Trophoblast cell (in vitro differentiated cells and primary cell): ENCODE results near the gene GUCA2B.
A peak's percentile ranks its signal among the peaks of the same experiment; 100 is the strongest.

Experiments used
- DNase-seq, 2 donors: peaks; one replicate each; pipeline ENCODE4 v3.0.0-alpha.2; 2016
- H2AFZ ChIP-seq: 2 replicates; pipeline ENCODE4 v1.6.1; 2013; ENCODE audit warnings: low read length, moderate library complexity, mild to moderate bottlenecking; ENCODE audit not compliant: insufficient read depth, poor library complexity
- H2AK5ac ChIP-seq: 2 replicates; pipeline ENCODE4 v1.6.1; 2013; ENCODE audit warnings: mild to moderate bottlenecking, low read length
- H2BK120ac ChIP-seq: 2 replicates; pipeline ENCODE4 v1.6.1; 2013; ENCODE audit warnings: low read length, mild to moderate bottlenecking, moderate library complexity; ENCODE audit not compliant: insufficient read depth, poor library complexity
- H2BK12ac ChIP-seq: 2 replicates; pipeline ENCODE4 v1.6.1; 2013; ENCODE audit warnings: mild to moderate bottlenecking, low read length, moderate library complexity
- H2BK5ac ChIP-seq: 2 replicates; pipeline ENCODE4 v1.6.1; 2013; ENCODE audit warnings: low read length, low read depth, moderate library complexity, mild to moderate bottlenecking; ENCODE audit not compliant: poor library complexity
- H3K14ac ChIP-seq: 2 replicates; pipeline ENCODE4 v1.6.1; 2013; ENCODE audit warnings: mild to moderate bottlenecking, low read length
- H3K18ac ChIP-seq: 2 replicates; pipeline ENCODE4 v1.6.1; 2013; ENCODE audit warnings: mild to moderate bottlenecking, low read length
- H3K23ac ChIP-seq: 2 replicates; pipeline ENCODE4 v1.6.1; 2013; ENCODE audit warnings: low read length
- H3K27ac ChIP-seq: 2 replicates; pipeline ENCODE4 v1.5.1; 2013; ENCODE audit warnings: low read depth, mild to moderate bottlenecking, inconsistent platforms, low read length, moderate library complexity
- H3K27me3 ChIP-seq: 2 replicates; pipeline ENCODE4 v1.6.1; 2013; ENCODE audit warnings: inconsistent platforms, mild to moderate bottlenecking, low read length, moderate library complexity; ENCODE audit not compliant: insufficient read depth
- H3K36me3 ChIP-seq, 2 experiments: 1 replicate in 1 of 2; 2 replicates in 1 of 2; pipeline ENCODE4 v1.6.1; 2013; ENCODE audit warnings: low read length in 2 of 2, mild to moderate bottlenecking in 2 of 2, moderate library complexity in 1 of 2; ENCODE audit not compliant: insufficient read depth in 2 of 2, control insufficient read depth in 1 of 2
- H3K4ac ChIP-seq: 2 replicates; pipeline ENCODE4 v1.6.1; 2013; ENCODE audit warnings: low read depth, mild to moderate bottlenecking, low read length, moderate library complexity
- H3K4me1 ChIP-seq, 2 experiments: 1 replicate in 1 of 2; 2 replicates in 1 of 2; pipeline ENCODE4 v1.6.1; 2013; ENCODE audit warnings: low read length in 2 of 2, mild to moderate bottlenecking in 2 of 2, moderate library complexity in 1 of 2; ENCODE audit not compliant: insufficient read depth in 2 of 2, control insufficient read depth in 1 of 2
- H3K4me2 ChIP-seq: 2 replicates; pipeline ENCODE4 v1.6.1; 2013; ENCODE audit warnings: inconsistent platforms, mild to moderate bottlenecking, low read length, moderate library complexity
- H3K4me3 ChIP-seq: 2 replicates; pipeline ENCODE4 v1.5.1; 2013; ENCODE audit warnings: mild to moderate bottlenecking, low read depth, low read length, inconsistent platforms
- H3K79me1 ChIP-seq: one replicate; pipeline ENCODE4 v1.6.1; 2013; ENCODE audit warnings: low read length
- H3K79me2 ChIP-seq: 2 replicates; pipeline ENCODE4 v1.6.1; 2013; ENCODE audit warnings: low read length, mild to moderate bottlenecking; ENCODE audit not compliant: control insufficient read depth, insufficient read depth, poor library complexity
- H3K9ac ChIP-seq: 2 replicates; pipeline ENCODE4 v1.6.1; 2013; ENCODE audit warnings: mild to moderate bottlenecking, low read length
- H3K9me3 ChIP-seq: 2 replicates; pipeline ENCODE4 v1.6.1; 2013; ENCODE audit warnings: low read depth, mild to moderate bottlenecking, control low read depth, inconsistent platforms, low read length; ENCODE audit not compliant: insufficient read depth
- H4K12ac ChIP-seq: 2 replicates; pipeline ENCODE4 v1.6.1; 2013; ENCODE audit warnings: low read depth, mild to moderate bottlenecking, low read length, moderate library complexity
- H4K8ac ChIP-seq: 2 replicates; pipeline ENCODE4 v1.6.1; 2013; ENCODE audit warnings: low read depth, mild to moderate bottlenecking, low read length, moderate library complexity
- H4K91ac ChIP-seq: one replicate; pipeline ENCODE4 v1.6.1; 2013; ENCODE audit warnings: low read depth, mild to moderate bottlenecking, low read length, moderate library complexity
- WGBS: extraction: QIAGEN DNeasy Blood & Tissue Kit; methylation state at CpG from one replicate; pipeline ENCODE4 v1.1.7; 2013; ENCODE audit warnings: missing lambda C conversion rate; ENCODE audit not compliant: insufficient read length, insufficient coverage; ENCODE audit errors: extremely low coverage; 5-methylcytosine and 5-hydroxymethylcytosine counted together

GUCA2B gene

GRCh38 chr1:42140191-42140590 lies 13.0 kb upstream of the GUCA2B start:
- Histone ChIP-seq H3K79me2 (no peaks in the 10 kb centered on the region), H3K4ac (no peak overlapping the region), H3K27ac (no peak overlapping the region), H2AK5ac (no peak overlapping the region), H3K27me3 (no peaks in the 10 kb centered on the region), H3K4me1 (peaks cover 0 to 2% of the 10 kb centered on the region in 2 experiments), H2AFZ (no peak overlapping the region), H4K12ac (no peak overlapping the region), H2BK120ac (no peak overlapping the region), H4K91ac (no peak overlapping the region), H4K8ac (no peak overlapping the region), H3K14ac (no peak overlapping the region), H3K4me3 (no peak overlapping the region), H2BK5ac (no peak overlapping the region), H3K36me3 (peaks cover 0 to 1% of the 10 kb centered on the region in 2 experiments), H3K23ac (no peak overlapping the region), H2BK12ac (no peak overlapping the region), H3K9ac (no peak overlapping the region), H3K18ac (no peak overlapping the region), H3K4me2 (no peak overlapping the region), H3K79me1 (no peaks in the 10 kb centered on the region), H3K9me3 (peaks cover 2% of the 10 kb centered on the region)
- DNase-seq, result no peak
- WGBS, result no CpG with 5 or more reads among the region's 2 CpGs

- no peak overlapping the region for H3K4me2 ChIP-seq
- no peak overlapping the region for H3K4me3 ChIP-seq
- H2BK5ac ChIP-seq, result no peak overlapping the region
- H3K79me2 ChIP-seq, result no peaks in the 10 kb centered on the region
- H2BK12ac ChIP-seq, result no peak overlapping the region
- no peak overlapping the region for H3K14ac ChIP-seq
- H3K9me3 ChIP-seq, result peaks cover 5% of the 10 kb centered on the region
- no peak overlapping the region for H3K18ac ChIP-seq
- no peak overlapping the region for H2AK5ac ChIP-seq
- no peak overlapping the region for H2AFZ ChIP-seq
- WGBS, result no CpG with 5 or more reads among the region's 5 CpGs
- no peak overlapping the region for H4K12ac ChIP-seq
- no peak overlapping the region for H2BK120ac ChIP-seq
- no peak overlapping the region for H3K9ac ChIP-seq
- H4K8ac ChIP-seq, result no peak overlapping the region
- no peaks in the 10 kb centered on the region for H3K27me3 ChIP-seq
- peaks cover 0 to 2% of the 10 kb centered on the region in 2 experiments for H3K4me1 ChIP-seq
- no peak overlapping the region for H3K23ac ChIP-seq
- H3K27ac ChIP-seq, result no peak overlapping the region
- H3K4ac ChIP-seq, result no peak overlapping the region
- DNase-seq, result no peak
- H3K79me1 ChIP-seq, result no peaks in the 10 kb centered on the region
- H3K36me3 ChIP-seq, result peaks cover 0 to 1% of the 10 kb centered on the region in 2 experiments
- H4K91ac ChIP-seq, result no peak overlapping the region
Observed at GRCh38 chr1:42141978-42142377, 11.2 kb upstream of the GUCA2B start.

GRCh38 chr1:42142894-42143675 lies 10.1 kb upstream of the GUCA2B start:
- no peak overlapping the region for H3K4me2 ChIP-seq
- peak in 1 of 2 donors; percentile 23 for DNase-seq
- no CpG with 5 or more reads among the region's 4 CpGs for WGBS
- H2BK5ac ChIP-seq, result no peak overlapping the region
- H3K4me1 ChIP-seq, result peaks cover 0 to 2% of the 10 kb centered on the region in 2 experiments
- H4K8ac ChIP-seq, result no peak overlapping the region
- H2BK120ac ChIP-seq, result no peak overlapping the region
- no peaks in the 10 kb centered on the region for H3K79me2 ChIP-seq
- H3K18ac ChIP-seq, result no peak overlapping the region
- peaks cover 0 to 1% of the 10 kb centered on the region in 2 experiments for H3K36me3 ChIP-seq
- H3K9me3 ChIP-seq, result peaks cover 3% of the 10 kb centered on the region
- H3K9ac ChIP-seq, result no peak overlapping the region
- no peak overlapping the region for H3K4ac ChIP-seq
- no peak overlapping the region for H3K14ac ChIP-seq
- H3K23ac ChIP-seq, result no peak overlapping the region
- H4K91ac ChIP-seq, result no peak overlapping the region
- H3K27ac ChIP-seq, result no peak overlapping the region
- no peak overlapping the region for H2AFZ ChIP-seq
- H2BK12ac ChIP-seq, result no peak overlapping the region
- no peaks in the 10 kb centered on the region for H3K27me3 ChIP-seq
- no peaks in the 10 kb centered on the region for H3K79me1 ChIP-seq
- no peak overlapping the region for H3K4me3 ChIP-seq
- no peak overlapping the region for H2AK5ac ChIP-seq
- H4K12ac ChIP-seq, result no peak overlapping the region

- Histone ChIP-seq H2AK5ac (no peak overlapping the region), H3K27ac (no peak overlapping the region), H4K12ac (no peak overlapping the region), H3K79me1 (no peaks in the 10 kb centered on the region), H3K9me3 (peaks cover 3% of the 10 kb centered on the region), H2BK12ac (no peak overlapping the region), H3K36me3 (peaks cover 0 to 1% of the 10 kb centered on the region in 2 experiments), H2AFZ (no peak overlapping the region), H3K4me3 (no peak overlapping the region), H4K91ac (no peak overlapping the region), H3K4me2 (no peak overlapping the region), H3K9ac (no peak overlapping the region), H4K8ac (no peak overlapping the region), H3K23ac (no peak overlapping the region), H3K27me3 (no peaks in the 10 kb centered on the region), H3K79me2 (no peaks in the 10 kb centered on the region), H3K14ac (no peak overlapping the region), H3K4ac (no peak overlapping the region), H2BK120ac (no peak overlapping the region), H3K18ac (no peak overlapping the region), H2BK5ac (no peak overlapping the region), H3K4me1 (peaks cover 0 to 2% of the 10 kb centered on the region in 2 experiments)
- DNase-seq, result no peak
- WGBS, result no CpG with 5 or more reads among the region's 13 CpGs
Observed at GRCh38 chr1:42143896-42144710, 9.1 kb upstream of the GUCA2B start.
